ENCODE results near the gene RHBDL2. TPM values are rescaled to one million over a fixed set of nuclear protein-coding genes. Genes with fewer than 3 reads are reported as not detected.

Gene RHBDL2
- total and polyA plus RNA-seq, 9 of the 15 experiments (the other 6 are each of a cell fraction or from before 2014, with no cell fraction given) = not detected

- TF ChIP-seq KDM4B (IDR thresholded peaks at IDR 0.05; ENCODE audit: borderline replicate concordance in 2 of 2, low read depth in 1 of 2) (peak in 1 of 2 experiments; percentile 84; a peak in 1 of 4 replicates), PRMT5 (CRISPR knock-in tag; IDR thresholded peaks at IDR 0.05) (no peak), ZNF133 (CRISPR knock-in tag; IDR thresholded peaks at IDR 0.05) (no peak), CUX1 (CRISPR knock-in tag; IDR thresholded peaks at IDR 0.05) (no peak), NFE2 (IDR thresholded peaks at IDR 0.05; ENCODE audit: low read depth) (no peak), IRF1 (CRISPR knock-in tag; IDR thresholded peaks at IDR 0.05; ENCODE audit: borderline replicate concordance) (no peak), ZBTB1 (CRISPR knock-in tag; IDR thresholded peaks at IDR 0.05; ENCODE audit: borderline replicate concordance, low read depth) (0 out of 2 replicates have a peak, but pooled peaks have one; percentile 19), RBBP5 (IDR thresholded peaks at IDR 0.05; ENCODE audit: borderline replicate concordance, insufficient read depth, low read length, poor library complexity, severe bottlenecking) (peak; percentile 95), SMARCA4 (IDR thresholded peaks at IDR 0.05) (0 out of 2 replicates have a peak, but pooled peaks have one; percentile 13), GTF3C2 (IDR thresholded peaks at IDR 0.05; ENCODE audit: borderline replicate concordance, extremely low read depth, insufficient read length) (no peak), TBL1XR1 (IDR thresholded peaks at IDR 0.05; ENCODE audit: low read length in 2 of 2) (peak; percentile 13 to 59; a peak in 2 of 4 replicates), TAF15 (IDR thresholded peaks at IDR 0.05; ENCODE audit: low read depth, low read length) (no peak), ZNF398 (CRISPR knock-in tag; IDR thresholded peaks at IDR 0.05) (no peak)
These were observed 49.4 kb upstream of the RHBDL2 start, which contains the start of gene AKIRIN1 (continued) for GRCh38 chr1:38990738-38991637.

All from K562 (cell line).